HepG2 (cell line): ENCODE results near the gene DENND5B.

Source experiments
- BHLHE40 ChIP-seq: IDR thresholded peaks from 2 replicates; pipeline ENCODE4 v1.6.1; 2011; ENCODE audit warnings: low read length, improper control_type of control experiment
- IRF9 ChIP-seq: sonication (generic); formaldehyde crosslinking; IDR thresholded peaks from 2 replicates; pipeline ENCODE4 v1.8.0; 2022; ENCODE audit warnings: missing genetic modification reagents, mild to moderate bottlenecking, borderline replicate concordance
- PAX8 ChIP-seq: sonication (generic); formaldehyde crosslinking; IDR thresholded peaks from 2 replicates; pipeline ENCODE4 v1.8.0; 2022; ENCODE audit warnings: mild to moderate bottlenecking, missing genetic modification reagents, borderline replicate concordance
- SMC3 ChIP-seq: IDR thresholded peaks from 2 replicates; pipeline ENCODE4 v1.6.1; 2011; ENCODE audit warnings: low read length, improper control_type of control experiment
- YEATS2 ChIP-seq: sonication (generic); formaldehyde crosslinking; IDR thresholded peaks from 2 replicates; pipeline ENCODE4 v1.4.0; 2020; ENCODE audit warnings: missing genetic modification reagents, borderline replicate concordance
- ZNF431 ChIP-seq: sonication (generic); formaldehyde crosslinking; IDR thresholded peaks from 2 replicates; pipeline ENCODE4 v1.9.0; 2022; ENCODE audit warnings: missing genetic modification reagents, low read depth, mild to moderate bottlenecking, borderline replicate concordance
- TF ChIP-seq, protein P1 (sequence below): conservative IDR thresholded peaks from 2 replicates; pipeline ENCODE4 v1.6.1; 2018; ENCODE audit warnings: missing genetic modification reagents
- TF ChIP-seq, protein P2 (sequence below): sonication (generic); formaldehyde crosslinking; IDR thresholded peaks from 2 replicates; pipeline ENCODE4 v1.5.0; 2020; ENCODE audit warnings: mild to moderate bottlenecking, missing genetic modification reagents, moderate library complexity

- TF ChIP-seq SMC3 (no peak), BHLHE40 (no peak), IRF9 (CRISPR knock-in tag) (no peak), PAX8 (no peak), YEATS2 (no peak), ZNF431 (CRISPR knock-in tag) (no peak)
- TF ChIP-seq, protein P1, sequence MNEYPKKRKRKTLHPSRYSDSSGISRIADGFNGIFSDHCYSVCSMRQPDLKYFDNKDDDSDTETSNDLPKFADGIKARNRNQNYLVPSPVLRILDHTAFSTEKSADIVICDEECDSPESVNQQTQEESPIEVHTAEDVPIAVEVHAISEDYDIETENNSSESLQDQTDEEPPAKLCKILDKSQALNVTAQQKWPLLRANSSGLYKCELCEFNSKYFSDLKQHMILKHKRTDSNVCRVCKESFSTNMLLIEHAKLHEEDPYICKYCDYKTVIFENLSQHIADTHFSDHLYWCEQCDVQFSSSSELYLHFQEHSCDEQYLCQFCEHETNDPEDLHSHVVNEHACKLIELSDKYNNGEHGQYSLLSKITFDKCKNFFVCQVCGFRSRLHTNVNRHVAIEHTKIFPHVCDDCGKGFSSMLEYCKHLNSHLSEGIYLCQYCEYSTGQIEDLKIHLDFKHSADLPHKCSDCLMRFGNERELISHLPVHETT (CRISPR knock-in tag): no peak
- TF ChIP-seq, protein P2, sequence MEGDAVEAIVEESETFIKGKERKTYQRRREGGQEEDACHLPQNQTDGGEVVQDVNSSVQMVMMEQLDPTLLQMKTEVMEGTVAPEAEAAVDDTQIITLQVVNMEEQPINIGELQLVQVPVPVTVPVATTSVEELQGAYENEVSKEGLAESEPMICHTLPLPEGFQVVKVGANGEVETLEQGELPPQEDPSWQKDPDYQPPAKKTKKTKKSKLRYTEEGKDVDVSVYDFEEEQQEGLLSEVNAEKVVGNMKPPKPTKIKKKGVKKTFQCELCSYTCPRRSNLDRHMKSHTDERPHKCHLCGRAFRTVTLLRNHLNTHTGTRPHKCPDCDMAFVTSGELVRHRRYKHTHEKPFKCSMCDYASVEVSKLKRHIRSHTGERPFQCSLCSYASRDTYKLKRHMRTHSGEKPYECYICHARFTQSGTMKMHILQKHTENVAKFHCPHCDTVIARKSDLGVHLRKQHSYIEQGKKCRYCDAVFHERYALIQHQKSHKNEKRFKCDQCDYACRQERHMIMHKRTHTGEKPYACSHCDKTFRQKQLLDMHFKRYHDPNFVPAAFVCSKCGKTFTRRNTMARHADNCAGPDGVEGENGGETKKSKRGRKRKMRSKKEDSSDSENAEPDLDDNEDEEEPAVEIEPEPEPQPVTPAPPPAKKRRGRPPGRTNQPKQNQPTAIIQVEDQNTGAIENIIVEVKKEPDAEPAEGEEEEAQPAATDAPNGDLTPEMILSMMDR: no peak
Observed at GRCh38 chr12:31620311-31620710, 29.4 kb upstream of the DENND5B start.
